HG03457 (cell line): Measurements from ENCODE around the gene ANKEF1.

Experiments
- ATAC-seq: cut with Tn5 transposase; IDR thresholded peaks from one replicate; pipeline ENCODE4 v1.9.1; 2021; ENCODE audit warnings: moderate number of reproducible peaks; ENCODE audit not compliant: unreplicated experiment

Gene ANKEF1

GRCh38 chr20:10034717-10035571 is at the start of gene ANKEF1:
TSS of gene ANKEF1 (plus strand) at chr20:10034987. CDS start at chr20:10038302, 3,315 bp downstream.
- ATAC-seq = peak; percentile 97

GRCh38 chr20:9985281-9985680 is 49.5 kb upstream of the ANKEF1 start:
- ATAC-seq = no peak

- ATAC-seq = no peak
Observed at GRCh38 chr20:9985773-9986172, 49.0 kb upstream of the ANKEF1 start.

- ATAC-seq = no peak
Observed at GRCh38 chr20:9989066-9989724, 45.6 kb upstream of the ANKEF1 start.

GRCh38 chr20:9993137-9993536 is 41.6 kb upstream of the ANKEF1 start:
- no peak for ATAC-seq

- ATAC-seq = no peak
Observed at GRCh38 chr20:9994676-9995075, 40.1 kb upstream of the ANKEF1 start.

- no peak for ATAC-seq
Observed at GRCh38 chr20:9995510-9996272, 39.1 kb upstream of the ANKEF1 start.

GRCh38 chr20:9996944-9997343 is 37.8 kb upstream of the ANKEF1 start:
- no peak for ATAC-seq

- no peak for ATAC-seq
Observed at GRCh38 chr20:9999645-10000044, 35.1 kb upstream of the ANKEF1 start.

- no peak for ATAC-seq
Observed at GRCh38 chr20:10002866-10003265, 31.9 kb upstream of the ANKEF1 start.

- no peak for ATAC-seq
Observed at GRCh38 chr20:10004900-10005299, 29.9 kb upstream of the ANKEF1 start.

GRCh38 chr20:10005885-10006284 is 28.9 kb upstream of the ANKEF1 start:
- ATAC-seq = no peak

GRCh38 chr20:10006447-10007090 is 28.2 kb upstream of the ANKEF1 start:
- no peak for ATAC-seq

GRCh38 chr20:10007158-10007557 is 27.6 kb upstream of the ANKEF1 start:
- no peak for ATAC-seq

GRCh38 chr20:10007747-10008146 is 27.0 kb upstream of the ANKEF1 start:
- ATAC-seq = no peak

GRCh38 chr20:10012464-10012863 is 22.3 kb upstream of the ANKEF1 start:
- no peak for ATAC-seq

- ATAC-seq = no peak
Observed at GRCh38 chr20:10014431-10014830, 20.4 kb upstream of the ANKEF1 start.

- ATAC-seq = no peak
Observed at GRCh38 chr20:10020937-10021336, 13.8 kb upstream of the ANKEF1 start.

- no peak for ATAC-seq
Observed at GRCh38 chr20:10022625-10023024, 12.2 kb upstream of the ANKEF1 start.

- ATAC-seq = no peak
Observed at GRCh38 chr20:10023911-10024310, 10.9 kb upstream of the ANKEF1 start.
